Measurements from ENCODE around the gene TGM4.

The TGM4 gene

GRCh38 chr3:44883213-44883955, 9.0 kb downstream of the TGM4 start:
- no peak for DNase-seq

- no peak for DNase-seq
Observed at GRCh38 chr3:44883999-44884431, 9.6 kb downstream of the TGM4 start.

GRCh38 chr3:44885618-44886017, 11.2 kb downstream of the TGM4 start:
- no peak for DNase-seq

GRCh38 chr3:44886561-44886960, 12.2 kb downstream of the TGM4 start:
- no peak for DNase-seq

GRCh38 chr3:44887101-44887500, 12.7 kb downstream of the TGM4 start:
- DNase-seq: no peak

- no peak for DNase-seq
Observed at GRCh38 chr3:44890258-44890657, 15.8 kb downstream of the TGM4 start.

- no peak for DNase-seq
Observed at GRCh38 chr3:44890852-44891251, 16.4 kb downstream of the TGM4 start.

- DNase-seq: no peak
Observed at GRCh38 chr3:44892689-44893088, 18.3 kb downstream of the TGM4 start.

GRCh38 chr3:44893097-44893496, 18.7 kb downstream of the TGM4 start:
- no peak for DNase-seq

GRCh38 chr3:44894485-44894884, 20.1 kb downstream of the TGM4 start:
- no peak for DNase-seq

GRCh38 chr3:44896440-44896839, 22.0 kb downstream of the TGM4 start:
- no peak for DNase-seq

- DNase-seq: no peak
Observed at GRCh38 chr3:44899683-44900367, 25.4 kb downstream of the TGM4 start.

GRCh38 chr3:44902628-44903027, 28.2 kb downstream of the TGM4 start:
- no peak for DNase-seq

- DNase-seq: no peak
Observed at GRCh38 chr3:44903314-44903713, 28.9 kb downstream of the TGM4 start.

GRCh38 chr3:44903751-44904150, 29.3 kb downstream of the TGM4 start:
- no peak for DNase-seq

GRCh38 chr3:44905446-44906157, 31.2 kb downstream of the TGM4 start:
- no peak for DNase-seq

- DNase-seq: no peak
Observed at GRCh38 chr3:44906997-44907396, 32.6 kb downstream of the TGM4 start.

- no peak for DNase-seq
Observed at GRCh38 chr3:44907612-44908011, 33.2 kb downstream of the TGM4 start.

- no peak for DNase-seq
Observed at GRCh38 chr3:44909063-44909462, 34.7 kb downstream of the TGM4 start.

GRCh38 chr3:44910693-44911092, 36.3 kb downstream of the TGM4 start:
- DNase-seq: no peak

GRCh38 chr3:44913868-44914468, 39.6 kb downstream of the TGM4 start:
- DNase-seq: peak; percentile 88

- DNase-seq: no peak
Observed at GRCh38 chr3:44914936-44915335, 40.5 kb downstream of the TGM4 start.

- DNase-seq: no peak
Observed at GRCh38 chr3:44915702-44916438, 41.5 kb downstream of the TGM4 start.

Measured in NCI-H2029 treated with DMSO at 0.1 percent for 48 hours (cell line).